8988T (cell line): ENCODE measurements around the gene KCNH3.
"Not testable (repeated sequence)": the region's sequence is repeated elsewhere in the genome, so short reads cannot be mapped to it uniquely, and the experiment has no call there.

Source experiments
- DNase-seq: peaks from one replicate; pipeline ENCODE4 v3.0.0; 2011

The KCNH3 gene

DNA sequence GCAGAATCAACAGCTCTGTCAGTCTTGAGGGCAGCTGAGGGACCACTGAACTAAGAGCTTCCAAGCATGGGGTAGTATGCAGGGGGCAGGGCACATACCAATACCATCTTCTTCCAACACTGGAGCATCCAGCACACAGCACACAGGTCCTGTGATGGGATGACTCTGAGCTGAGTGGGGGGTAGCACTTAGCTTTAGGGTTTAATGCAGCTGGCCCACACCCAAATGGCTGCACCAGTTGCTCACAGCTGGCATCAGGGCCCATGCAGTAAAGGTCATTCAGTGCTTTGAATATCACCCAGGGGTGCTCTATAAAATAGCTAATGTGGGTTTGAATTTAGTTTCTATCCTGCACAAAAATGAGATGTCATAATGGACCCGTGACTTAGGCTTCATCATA is 64.9 kb downstream of the KCNH3 start:
- DNase-seq = no peak

DNA sequence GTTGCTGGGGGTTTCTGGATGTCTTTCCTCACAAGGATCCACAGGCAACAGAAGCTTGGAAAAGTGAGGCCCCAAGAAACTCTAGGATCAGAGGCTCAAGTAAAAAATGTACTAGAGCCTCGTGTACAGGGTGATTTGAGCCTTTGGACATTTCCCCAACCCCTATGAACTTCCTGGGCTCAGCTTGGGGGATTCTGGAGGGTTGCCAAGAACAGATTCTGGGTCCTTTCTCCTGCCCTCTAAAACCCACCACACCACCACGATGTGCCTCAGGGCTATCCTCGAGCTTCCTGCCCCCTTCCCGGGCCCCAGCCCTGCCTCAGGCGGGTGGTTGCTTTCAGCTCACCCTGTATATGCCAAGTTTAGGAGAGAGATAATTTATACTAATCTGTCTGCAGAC is 66.0 kb downstream of the KCNH3 start:
- DNase-seq = no peak

DNA sequence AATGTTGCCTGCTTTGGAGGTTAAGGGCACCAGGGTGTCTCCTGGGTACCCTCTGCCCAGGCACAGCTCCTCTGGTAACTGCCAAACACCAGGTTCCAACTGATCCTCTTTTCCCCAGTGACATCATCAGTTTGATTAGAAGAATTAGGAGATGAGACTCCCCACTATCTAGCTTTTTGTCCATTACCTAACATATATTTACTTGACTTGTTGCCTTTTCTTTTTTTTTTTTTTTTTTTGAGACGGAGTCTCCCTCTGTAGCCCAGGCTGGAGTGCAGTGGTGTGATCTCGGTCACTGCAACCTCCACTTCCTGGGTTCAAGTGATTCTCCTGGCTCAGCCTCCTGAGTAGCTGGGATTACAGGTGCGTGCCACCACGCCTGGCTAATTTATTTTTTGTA is 66.7 kb downstream of the KCNH3 start, which contains the start of gene FAM186B:
TSS of gene FAM186B (minus strand) at position 101 of the 400 bp plus-strand sequence. CDS start 162 bp downstream, outside the sequence.
- DNase-seq = not testable (repeated sequence)
